Measurements from ENCODE around the gene FGF21.

DNA sequence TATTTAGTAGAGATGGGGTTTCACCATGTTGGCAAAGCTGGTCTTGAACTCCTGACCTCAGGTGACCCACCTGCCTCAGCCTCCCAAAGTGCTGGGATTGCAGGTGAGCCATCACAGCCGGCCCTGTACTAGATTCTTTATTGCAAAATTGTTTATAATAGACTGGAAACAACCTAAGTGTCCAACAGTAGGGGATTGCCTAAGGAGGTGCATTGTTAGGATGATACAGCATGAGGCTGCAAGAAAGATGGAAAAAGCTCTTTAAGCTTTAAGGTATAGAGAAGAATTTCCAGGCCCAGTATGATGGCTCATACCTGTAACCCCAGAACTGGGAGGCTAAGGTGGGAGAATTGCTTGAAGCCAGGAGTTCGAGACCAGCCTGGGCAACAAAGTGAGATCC is 47.3 kb downstream of the FGF21 start:
- TF ChIP-seq TCF7 (IDR thresholded peaks at IDR 0.05; ENCODE audit: borderline replicate concordance) (no peak), POLR2A (IDR thresholded peaks at IDR 0.05; ENCODE audit: low read depth, low read length) (no peak), CEBPB (IDR thresholded peaks at IDR 0.05; ENCODE audit: borderline replicate concordance in 1 of 2, low read depth in 2 of 2, low read length in 2 of 2) (no peak), TAF1 (IDR thresholded peaks at IDR 0.05; ENCODE audit: borderline replicate concordance, low read depth, low read length) (no peak), ZNF24 (IDR thresholded peaks at IDR 0.05) (no peak), CTCF (IDR thresholded peaks at IDR 0.05 in 2 of 3, conservative IDR thresholded peaks at IDR 0.05 in 1 of 3; ENCODE audit: control insufficient read depth in 2 of 3, extremely low read depth in 1 of 3, insufficient read depth in 1 of 3, low read depth in 3 of 3, low read length in 3 of 3) (no peak), SMAD5 (IDR thresholded peaks at IDR 0.05; ENCODE audit: low read depth) (no peak), TBL1XR1 (IDR thresholded peaks at IDR 0.05; ENCODE audit: low read depth, low read length) (no peak), SP1 (IDR thresholded peaks at IDR 0.05; ENCODE audit: low read depth, low read length) (no peak), RAD51 (IDR thresholded peaks at IDR 0.05) (no peak)

Data from GM12878 (cell line).